T follicular helper cell (primary cell): ENCODE results near the gene LYZL4.

Source experiments
- DNase-seq: peaks from one replicate; pipeline ENCODE4 v3.0.0-alpha.2; 2020; ENCODE audit warnings: low read depth

The LYZL4 gene

GRCh38 chr3:42375121-42375800 lies 35.1 kb downstream of the LYZL4 start:
- no peak for DNase-seq

DNA sequence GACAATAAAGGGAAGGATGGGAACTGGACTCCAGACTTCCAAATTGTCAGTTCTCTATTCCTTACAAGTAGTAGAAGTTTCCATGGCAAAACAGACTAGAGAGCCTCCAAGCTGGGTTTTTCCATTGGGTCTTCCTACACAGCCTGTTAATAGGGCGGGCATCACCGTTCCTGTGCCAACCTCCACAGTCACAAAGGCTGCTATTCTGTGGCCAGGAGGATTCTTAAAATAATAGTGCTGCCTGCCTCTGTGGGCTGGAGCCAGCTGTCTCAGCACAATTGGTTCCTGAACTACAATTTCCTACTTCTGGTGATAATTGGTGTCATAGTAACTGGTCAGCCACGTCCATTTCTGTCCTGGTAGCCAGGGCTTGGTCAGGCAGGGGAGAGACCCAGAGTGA lies 38.6 kb downstream of the LYZL4 start:
- DNase-seq, result no peak

GRCh38 chr3:42369832-42370231 lies 40.6 kb downstream of the LYZL4 start:
- DNase-seq, result no peak

- DNase-seq, result no peak
Observed at GRCh38 chr3:42369304-42369703, 41.1 kb downstream of the LYZL4 start.

GRCh38 chr3:42368861-42369260 lies 41.5 kb downstream of the LYZL4 start:
- DNase-seq, result no peak

DNA sequence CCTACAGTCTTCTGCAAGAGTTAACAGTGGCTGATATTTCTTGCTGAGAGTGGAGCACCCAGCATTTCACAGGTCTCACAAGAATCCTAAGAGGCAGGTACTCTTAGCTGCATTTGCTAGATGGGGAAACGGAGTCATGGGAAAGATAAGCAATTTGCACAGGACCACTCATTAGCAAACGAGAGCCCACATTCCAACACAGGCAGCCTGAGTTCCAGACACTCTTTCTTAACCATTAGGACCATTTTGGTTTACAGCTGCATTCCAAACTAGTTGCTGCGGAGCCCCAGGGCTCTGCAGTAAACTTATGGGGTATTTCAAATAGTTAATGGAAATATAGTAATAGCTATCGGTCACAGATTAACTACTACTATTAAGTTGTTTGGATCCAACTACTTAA lies 42.5 kb downstream of the LYZL4 start:
- DNase-seq, result no peak

GRCh38 chr3:42366550-42366949 lies 43.9 kb downstream of the LYZL4 start:
- no peak for DNase-seq

DNA sequence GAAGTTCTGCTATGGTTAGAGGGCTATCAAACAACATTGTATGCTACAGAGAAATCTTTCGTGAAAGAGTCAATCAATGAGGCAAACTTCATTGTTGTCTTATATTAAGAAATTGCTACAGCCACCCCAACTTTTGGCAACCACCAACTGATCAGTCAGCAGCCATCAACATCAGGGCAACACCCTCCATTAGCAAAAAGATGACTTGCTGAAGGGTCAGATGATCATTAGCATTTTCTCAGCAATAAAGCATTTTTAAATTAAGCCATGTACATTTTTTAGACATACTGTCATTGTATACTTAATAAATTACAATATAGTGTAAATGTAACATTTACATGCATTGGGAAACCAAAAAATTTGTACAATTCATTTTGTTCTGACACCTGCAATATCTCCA lies 53.1 kb downstream of the LYZL4 start:
- DNase-seq, result no peak

- DNase-seq, result no peak
Observed at GRCh38 chr3:42355612-42356011, 54.8 kb downstream of the LYZL4 start.

GRCh38 chr3:42353631-42354030 lies 56.8 kb downstream of the LYZL4 start:
- DNase-seq, result no peak

DNA sequence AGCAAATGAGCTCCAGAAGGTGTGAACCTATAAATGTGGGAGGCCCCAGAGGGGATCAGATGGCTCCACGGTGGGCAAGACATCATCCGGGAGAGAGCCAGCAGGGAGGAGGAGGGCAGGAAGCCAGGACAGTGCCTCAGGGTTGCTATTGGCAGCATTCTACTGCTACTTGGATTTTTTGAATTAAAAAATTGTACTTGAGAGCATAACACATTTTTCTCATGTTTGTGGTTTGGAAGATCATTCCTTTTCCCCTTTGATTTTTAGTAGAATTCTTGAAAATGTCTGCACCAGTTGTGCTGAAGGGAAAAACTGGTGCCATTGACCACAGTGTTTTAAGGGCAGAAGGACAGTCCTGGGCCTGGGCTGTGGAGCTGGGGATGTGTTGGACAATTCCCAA lies 59.2 kb downstream of the LYZL4 start:
- no peak for DNase-seq

DNA sequence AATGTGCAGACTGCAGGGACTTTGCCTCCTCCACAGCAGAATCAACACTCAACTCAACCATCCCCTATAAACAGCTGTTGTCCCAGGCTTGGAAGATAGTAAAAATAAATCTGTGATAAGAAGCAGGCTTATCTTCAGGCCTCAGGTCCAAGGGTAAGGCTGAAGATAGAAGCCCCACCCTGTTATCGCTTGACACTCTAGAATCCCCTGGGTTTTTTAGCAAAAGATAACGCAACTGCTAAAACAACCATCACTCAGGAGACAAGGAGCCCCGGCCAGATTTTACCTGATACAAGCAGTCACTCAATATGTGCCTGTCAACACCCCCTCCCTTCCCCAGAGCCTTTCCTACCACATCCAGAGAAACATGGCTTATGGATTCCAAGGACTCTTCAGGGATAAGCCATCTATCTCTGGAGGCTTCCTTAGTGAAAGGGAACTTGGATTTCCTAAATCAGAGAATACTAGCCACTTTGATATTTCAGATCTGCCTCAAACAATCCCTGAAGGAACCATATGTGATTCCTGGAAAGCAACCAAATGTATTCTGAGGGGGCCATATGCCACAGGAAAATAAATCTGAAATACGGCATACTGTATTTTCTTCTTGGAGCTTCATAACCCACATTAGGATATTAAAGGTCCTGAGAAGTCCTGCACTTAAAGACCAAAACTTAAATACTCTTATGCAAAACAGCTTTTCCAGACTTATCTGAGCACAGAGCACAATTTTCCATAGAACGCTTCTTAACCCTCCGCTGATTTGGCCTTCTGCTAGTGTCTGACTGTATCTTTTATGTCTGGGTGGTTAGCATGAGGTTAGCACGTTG lies 60.4 kb downstream of the LYZL4 start:
- no peak for DNase-seq

DNA sequence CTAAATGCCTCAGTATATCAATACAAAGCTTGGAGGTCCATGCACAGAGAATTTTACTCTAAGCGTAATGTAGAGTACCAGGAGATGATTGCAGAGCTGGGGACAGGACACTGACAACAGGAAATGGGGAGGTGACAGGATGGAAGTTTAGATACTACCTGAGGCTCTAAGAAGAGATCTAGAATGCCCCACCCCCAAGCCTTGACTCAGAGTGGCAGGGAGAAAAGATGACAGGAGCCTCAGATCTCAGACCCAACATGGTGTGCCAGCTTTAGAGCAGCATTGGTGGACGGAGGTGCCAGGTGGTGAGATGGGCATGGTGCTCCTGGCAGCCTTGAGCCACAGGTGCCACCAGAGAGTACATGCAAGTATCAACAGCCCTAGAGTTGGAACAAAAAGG lies 62.5 kb downstream of the LYZL4 start:
- DNase-seq, result no peak
